Gastrocnemius medialis (tissue), 4 donors: ENCODE results near the gene CERK. TPM values are rescaled to one million over a fixed set of nuclear protein-coding genes. Genes with fewer than 3 reads are reported as not detected.

Experiments used
- ATAC-seq, 2 donors: fragments of 150-250 bp; one replicate each; pipeline ENCODE4 v1.9.1; 2016
- DNase-seq, 2 donors: peaks; one replicate each; pipeline ENCODE4 v3.0.0-alpha.2; 2019
- H3K27ac ChIP-seq, 4 donors: fragments of 200-600 bp; sonication (generic); 1 replicate in 1 of 4; 2 replicates in 3 of 4; pipeline ENCODE4 v1.5.1; 2016 to 2018; ENCODE audit warnings: mild to moderate bottlenecking in 2 of 4, moderate library complexity in 1 of 4
- H3K27me3 ChIP-seq, 3 donors: fragments of 200-600 bp; sonication (generic) in 2 of 3; 1 replicate in 1 of 3; 2 replicates in 2 of 3; pipeline versions ENCODE4 v1.5.1 to v1.6.0; 2016 to 2019; ENCODE audit warnings: mild to moderate bottlenecking in 1 of 3, moderate library complexity in 1 of 3
- H3K36me3 ChIP-seq, 2 donors: fragments of 200-600 bp; sonication (generic) in 1 of 2; one replicate each; pipeline ENCODE4 v1.5.1; 2017 to 2018
- H3K4me1 ChIP-seq, 2 donors: fragments of 200-600 bp; sonication (generic) in 1 of 2; one replicate each; pipeline ENCODE4 v1.5.1; 2016 to 2017; ENCODE audit warnings: mild to moderate bottlenecking in 2 of 2
- H3K4me3 ChIP-seq, 4 donors: fragments of 200-600 bp; sonication (generic) in 3 of 4; 1 replicate in 1 of 4; 2 replicates in 3 of 4; pipeline ENCODE4 v1.5.1; 2016 to 2019; ENCODE audit warnings: mild to moderate bottlenecking in 2 of 4
- H3K9me3 ChIP-seq, 3 donors: fragments of 200-600 bp; sonication (generic) in 2 of 3; 1 replicate in 1 of 3; 2 replicates in 2 of 3; pipeline ENCODE4 v1.5.1; 2016 to 2019
- POLR2A ChIP-seq, 2 donors: fragments of 450-650 bp; IDR thresholded peaks; one replicate each; pipeline ENCODE4 v1.6.1; 2017; ENCODE audit warnings: antibody characterized with exemption in 2 of 2, mild to moderate bottlenecking in 2 of 2, moderate library complexity in 2 of 2
- in situ Hi-C, 4 donors: fragments of 200-750 bp; cut with MboI; loops; one replicate each; pipeline versions ENCODE4 v1.15.0 to v1.8.0; 2017; ENCODE audit warnings: low sequenced_read_pairs in 4 of 4
- intact Hi-C: fragments of 100-400 bp; cut with DNase I; formaldehyde crosslinking; loops from one replicate; pipeline ENCODE4 v1.15.1; 2023; ENCODE audit warnings: low total_unique reads
- total RNA-seq, 4 donors: library from RNA; depleted of rRNA; stranded (reverse); fragments of >200 nt; gene quantifications; one replicate each; pipeline versions ENCODE4 v1.1.0 to v1.2.3, GENCODE V29; 2016
- TF ChIP-seq, protein P1 (sequence below), 5 experiments: fragments of 450-650 bp in 3 of 5; fragments of 200-600 bp in 2 of 5; sonication (generic) in 2 of 5; IDR thresholded peaks in 4 of 5; conservative IDR thresholded peaks in 1 of 5; 1 replicate in 4 of 5; 2 replicates in 1 of 5; pipeline ENCODE4 v1.5.1; 2016 to 2019; ENCODE audit warnings: antibody characterized with exemption in 5 of 5, mild to moderate bottlenecking in 3 of 5, moderate library complexity in 3 of 5

CERK gene
- total RNA-seq, 4 donors from 2014 or later: 32.7 to 38.7 (median 34.8) TPM

GRCh38 chr22:46758867-46759290, 20.8 kb upstream of the CERK start:
- Histone ChIP-seq H3K27me3 (no peaks in the 10 kb centered on the region), H3K9me3 (no peaks in the 10 kb centered on the region), H3K36me3 (no peaks in the 10 kb centered on the region), H3K4me1 (peaks cover 18 to 33% of the 10 kb centered on the region in 2 donors), H3K27ac (peak overlapping the region; percentile 23 to 49 (median 26)), H3K4me3 (no peak overlapping the region)
- TF ChIP-seq POLR2A (IDR thresholded peaks at IDR 0.05): no peak
- TF ChIP-seq, protein P1, sequence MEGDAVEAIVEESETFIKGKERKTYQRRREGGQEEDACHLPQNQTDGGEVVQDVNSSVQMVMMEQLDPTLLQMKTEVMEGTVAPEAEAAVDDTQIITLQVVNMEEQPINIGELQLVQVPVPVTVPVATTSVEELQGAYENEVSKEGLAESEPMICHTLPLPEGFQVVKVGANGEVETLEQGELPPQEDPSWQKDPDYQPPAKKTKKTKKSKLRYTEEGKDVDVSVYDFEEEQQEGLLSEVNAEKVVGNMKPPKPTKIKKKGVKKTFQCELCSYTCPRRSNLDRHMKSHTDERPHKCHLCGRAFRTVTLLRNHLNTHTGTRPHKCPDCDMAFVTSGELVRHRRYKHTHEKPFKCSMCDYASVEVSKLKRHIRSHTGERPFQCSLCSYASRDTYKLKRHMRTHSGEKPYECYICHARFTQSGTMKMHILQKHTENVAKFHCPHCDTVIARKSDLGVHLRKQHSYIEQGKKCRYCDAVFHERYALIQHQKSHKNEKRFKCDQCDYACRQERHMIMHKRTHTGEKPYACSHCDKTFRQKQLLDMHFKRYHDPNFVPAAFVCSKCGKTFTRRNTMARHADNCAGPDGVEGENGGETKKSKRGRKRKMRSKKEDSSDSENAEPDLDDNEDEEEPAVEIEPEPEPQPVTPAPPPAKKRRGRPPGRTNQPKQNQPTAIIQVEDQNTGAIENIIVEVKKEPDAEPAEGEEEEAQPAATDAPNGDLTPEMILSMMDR (IDR thresholded peaks at IDR 0.05 in 4 of 5, conservative IDR thresholded peaks at IDR 0.05 in 1 of 5): peak; percentile 29 to 68 (median 57)
- ATAC-seq: no peak
- in situ Hi-C loops (no loop called here), intact Hi-C loops (no loop called here)
- DNase-seq: no peak

GRCh38 chr22:46758121-46758520, 20.1 kb upstream of the CERK start:
- intact Hi-C loops: no loop called here
- H3K4me3 ChIP-seq: no peak overlapping the region
- in situ Hi-C loops: no loop called here
- peaks cover 20 to 33% of the 10 kb centered on the region in 2 donors for H3K4me1 ChIP-seq
- no peak for ATAC-seq
- peak overlapping the region; percentile 8 to 49 (median 26) for H3K27ac ChIP-seq
- DNase-seq: no peak
- H3K9me3 ChIP-seq: no peaks in the 10 kb centered on the region
- H3K36me3 ChIP-seq: no peaks in the 10 kb centered on the region
- no peaks in the 10 kb centered on the region for H3K27me3 ChIP-seq
- TF ChIP-seq, protein P1 (IDR thresholded peaks at IDR 0.05 in 4 of 5, conservative IDR thresholded peaks at IDR 0.05 in 1 of 5): no peak
- no peak for TF ChIP-seq POLR2A (IDR thresholded peaks at IDR 0.05)

DNA sequence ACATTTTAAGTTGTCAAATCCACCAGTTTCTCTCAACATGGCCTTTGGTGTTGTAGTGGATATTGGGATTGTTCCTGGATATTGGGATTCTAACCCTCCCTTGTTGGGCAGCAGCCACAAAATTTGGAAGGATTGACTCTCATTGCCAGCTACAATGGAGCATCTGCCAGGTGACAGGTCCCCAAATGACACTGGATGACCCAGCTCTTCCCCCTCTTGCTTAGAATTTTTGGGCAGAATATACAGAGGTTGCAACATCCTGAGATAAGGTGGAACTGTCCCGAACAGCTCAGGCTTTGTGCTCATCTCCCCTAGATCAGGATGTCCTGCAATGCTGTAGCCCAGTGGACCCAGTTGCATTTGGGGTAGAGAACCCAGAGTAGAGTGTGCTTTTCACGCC, 19.1 kb upstream of the CERK start:
- intact Hi-C loops: no loop called here
- ATAC-seq: no peak
- in situ Hi-C loops: no loop called here

DNA sequence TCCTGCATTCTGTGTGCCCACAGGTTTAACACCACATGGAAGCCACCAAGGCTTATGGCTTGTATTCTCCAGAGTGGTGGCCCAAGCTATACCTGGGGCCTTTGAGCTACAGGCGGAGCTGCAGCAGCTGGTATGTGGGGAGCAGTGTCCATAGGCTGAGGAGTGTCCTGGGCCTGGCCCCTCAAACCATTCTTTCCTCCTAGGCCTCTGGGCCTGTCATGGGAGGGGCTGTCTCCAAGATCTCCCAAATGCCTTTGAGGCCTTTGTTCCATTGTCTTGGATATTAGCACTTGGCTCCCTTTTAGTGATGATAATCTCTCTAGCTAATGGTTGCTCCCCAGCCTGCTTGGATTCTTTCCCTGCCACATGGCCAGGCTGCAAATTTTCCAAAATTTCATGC, 18.0 kb upstream of the CERK start:
- no peaks in the 10 kb centered on the region for H3K27me3 ChIP-seq
- no peaks in the 10 kb centered on the region for H3K36me3 ChIP-seq
- in situ Hi-C loops (no loop called here), intact Hi-C loops (no loop called here)
- peaks cover 32 to 39% of the 10 kb centered on the region in 2 donors for H3K4me1 ChIP-seq
- DNase-seq (no peak), ATAC-seq (no peak)
- H3K4me3 ChIP-seq: no peak overlapping the region
- H3K27ac ChIP-seq: no peak overlapping the region
- TF ChIP-seq, protein P1 (IDR thresholded peaks at IDR 0.05 in 4 of 5, conservative IDR thresholded peaks at IDR 0.05 in 1 of 5): no peak
- no peak for TF ChIP-seq POLR2A (IDR thresholded peaks at IDR 0.05)
- H3K9me3 ChIP-seq: no peaks in the 10 kb centered on the region

More for the DNA sequence above, 19.1 kb upstream of the CERK start:
- Histone ChIP-seq H3K4me1 (peaks cover 30 to 40% of the 10 kb centered on the region in 2 donors), H3K9me3 (no peaks in the 10 kb centered on the region), H3K27ac (no peak overlapping the region), H3K4me3 (no peak overlapping the region), H3K36me3 (no peaks in the 10 kb centered on the region), H3K27me3 (no peaks in the 10 kb centered on the region)
- TF ChIP-seq, protein P1 (IDR thresholded peaks at IDR 0.05 in 4 of 5, conservative IDR thresholded peaks at IDR 0.05 in 1 of 5): no peak
- TF ChIP-seq POLR2A (IDR thresholded peaks at IDR 0.05): no peak
- DNase-seq: no peak

GRCh38 chr22:46755525-46755924, 17.5 kb upstream of the CERK start:
- no peaks in the 10 kb centered on the region for H3K36me3 ChIP-seq
- TF ChIP-seq POLR2A (IDR thresholded peaks at IDR 0.05): no peak
- TF ChIP-seq, protein P1 (IDR thresholded peaks at IDR 0.05 in 4 of 5, conservative IDR thresholded peaks at IDR 0.05 in 1 of 5): no peak
- in situ Hi-C loops: no loop called here
- ATAC-seq (no peak), DNase-seq (no peak)
- no peaks in the 10 kb centered on the region for H3K9me3 ChIP-seq
- no peaks in the 10 kb centered on the region for H3K27me3 ChIP-seq
- H3K4me3 ChIP-seq: no peak overlapping the region
- intact Hi-C loops: loop anchor here (2.0 kb wide), 1 partner anchor 17 kb away; the partner anchor contains the start of gene CERK
- H3K27ac ChIP-seq: no peak overlapping the region
- peaks cover 37 to 42% of the 10 kb centered on the region in 2 donors for H3K4me1 ChIP-seq
